HG03095 (cell line): Measurements from ENCODE around the gene INPP5D.
"Not testable (repeated sequence)": the region's sequence is repeated elsewhere in the genome, so short reads cannot be mapped to it uniquely, and the experiment has no call there.

Source experiments
- ATAC-seq: cut with Tn5 transposase; IDR thresholded peaks from one replicate; pipeline ENCODE4 v1.9.1; 2021; ENCODE audit warnings: moderate library complexity; ENCODE audit not compliant: unreplicated experiment

INPP5D gene

GRCh38 chr2:233092432-233093165, 32.5 kb downstream of the INPP5D start:
- ATAC-seq = no peak

- ATAC-seq = no peak
These were observed 33.0 kb downstream of the INPP5D start for GRCh38 chr2:233093166-233093448.

- no peak for ATAC-seq
These were observed 33.6 kb downstream of the INPP5D start for GRCh38 chr2:233093721-233094120.

GRCh38 chr2:233094614-233095013, 34.5 kb downstream of the INPP5D start:
- ATAC-seq = no peak

- no peak for ATAC-seq
These were observed 35.9 kb downstream of the INPP5D start for GRCh38 chr2:233096006-233096405.

GRCh38 chr2:233098618-233099017, 38.5 kb downstream of the INPP5D start:
- ATAC-seq = no peak

- not testable (repeated sequence) for ATAC-seq
These were observed 39.7 kb downstream of the INPP5D start for GRCh38 chr2:233099820-233100191.

- peak; percentile 59 for ATAC-seq
These were observed 40.3 kb downstream of the INPP5D start for GRCh38 chr2:233100192-233100998.

- no peak for ATAC-seq
These were observed 41.0 kb downstream of the INPP5D start for GRCh38 chr2:233101141-233101540.

GRCh38 chr2:233101816-233102215, 41.7 kb downstream of the INPP5D start:
- no peak for ATAC-seq

GRCh38 chr2:233105156-233105895, 45.2 kb downstream of the INPP5D start:
- no peak for ATAC-seq

- no peak for ATAC-seq
These were observed 45.8 kb downstream of the INPP5D start for GRCh38 chr2:233105930-233106329.

GRCh38 chr2:233107011-233107410, 46.9 kb downstream of the INPP5D start:
- ATAC-seq = no peak

- ATAC-seq = no peak
These were observed 47.7 kb downstream of the INPP5D start for GRCh38 chr2:233107831-233108300.

GRCh38 chr2:233108611-233109490, 48.7 kb downstream of the INPP5D start:
- no peak for ATAC-seq

GRCh38 chr2:233111427-233111826, 51.3 kb downstream of the INPP5D start:
- no peak for ATAC-seq

- no peak for ATAC-seq
These were observed 52.2 kb downstream of the INPP5D start for GRCh38 chr2:233112329-233112728.

GRCh38 chr2:233112776-233113452, 52.8 kb downstream of the INPP5D start:
- no peak for ATAC-seq

GRCh38 chr2:233114421-233114861, 54.3 kb downstream of the INPP5D start:
- ATAC-seq = no peak

GRCh38 chr2:233115121-233115520, 55.0 kb downstream of the INPP5D start:
- no peak for ATAC-seq
